Measurements from ENCODE around the gene BRWD1. TPM values are rescaled to one million over a fixed set of nuclear protein-coding genes. Genes with fewer than 3 reads are reported as not detected.

The BRWD1 gene
- total RNA-seq, 3 donors from 2014 or later, result 65.4 to 128 (median 105) TPM

- intact Hi-C loops (cut with DNase I; ENCODE audit: low total_unique reads), result no loop called here
- Histone ChIP-seq H3K27ac (no peak overlapping the region), H3K4me3 (no peak overlapping the region), H3K4me1 (no peaks in the 10 kb centered on the region), H3K27me3 (no peaks in the 10 kb centered on the region), H3K9me3 (no peaks in the 10 kb centered on the region), H3K36me3 (no peaks in the 10 kb centered on the region)
- TF ChIP-seq CTCF (IDR thresholded peaks at IDR 0.05) (no peak), POLR2A (IDR thresholded peaks at IDR 0.05) (no peak), POLR2AphosphoS5 (IDR thresholded peaks at IDR 0.05) (no peak)
- DNase-seq (ENCODE audit: low spot score in 2 of 2), result no peak
These were observed 164.5 kb downstream of the BRWD1 start for GRCh38 chr21:39148975-39149374.

- Histone ChIP-seq H3K4me1 (no peaks in the 10 kb centered on the region), H3K4me3 (no peak overlapping the region), H3K9me3 (no peaks in the 10 kb centered on the region), H3K27ac (no peak overlapping the region), H3K27me3 (no peaks in the 10 kb centered on the region), H3K36me3 (no peaks in the 10 kb centered on the region)
- no peak for DNase-seq (ENCODE audit: low spot score in 2 of 2)
- TF ChIP-seq CTCF (IDR thresholded peaks at IDR 0.05) (no peak), POLR2AphosphoS5 (IDR thresholded peaks at IDR 0.05) (no peak), POLR2A (IDR thresholded peaks at IDR 0.05) (no peak)
- intact Hi-C loops (cut with DNase I; ENCODE audit: low total_unique reads), result no loop called here
These were observed 169.2 kb downstream of the BRWD1 start for GRCh38 chr21:39144191-39144590.

- H3K36me3 ChIP-seq, result no peaks in the 10 kb centered on the region
- no peak overlapping the region for H3K4me3 ChIP-seq
- no peaks in the 10 kb centered on the region for H3K4me1 ChIP-seq
- H3K27ac ChIP-seq, result no peak overlapping the region
- H3K27me3 ChIP-seq, result no peaks in the 10 kb centered on the region
- no peak for DNase-seq (ENCODE audit: low spot score in 2 of 2)
- TF ChIP-seq POLR2A (IDR thresholded peaks at IDR 0.05) (no peak), CTCF (IDR thresholded peaks at IDR 0.05) (no peak), POLR2AphosphoS5 (IDR thresholded peaks at IDR 0.05) (no peak)
- H3K9me3 ChIP-seq, result no peaks in the 10 kb centered on the region
- intact Hi-C loops (cut with DNase I; ENCODE audit: low total_unique reads), result no loop called here
These were observed 170.5 kb downstream of the BRWD1 start for GRCh38 chr21:39142972-39143371.

GRCh38 chr21:39141502-39141901 lies 171.9 kb downstream of the BRWD1 start:
- Histone ChIP-seq H3K36me3 (no peaks in the 10 kb centered on the region), H3K27ac (no peak overlapping the region), H3K27me3 (no peaks in the 10 kb centered on the region), H3K9me3 (no peaks in the 10 kb centered on the region), H3K4me3 (no peak overlapping the region), H3K4me1 (no peaks in the 10 kb centered on the region)
- TF ChIP-seq POLR2AphosphoS5 (IDR thresholded peaks at IDR 0.05) (no peak), CTCF (IDR thresholded peaks at IDR 0.05) (no peak), POLR2A (IDR thresholded peaks at IDR 0.05) (no peak)
- DNase-seq (ENCODE audit: low spot score in 2 of 2), result no peak
- intact Hi-C loops (cut with DNase I; ENCODE audit: low total_unique reads), result no loop called here

- Histone ChIP-seq H3K4me3 (no peak overlapping the region), H3K27me3 (no peaks in the 10 kb centered on the region), H3K4me1 (no peaks in the 10 kb centered on the region), H3K9me3 (no peaks in the 10 kb centered on the region), H3K27ac (peak overlapping the region; percentile 20 to 56), H3K36me3 (no peaks in the 10 kb centered on the region)
- no peak for DNase-seq (ENCODE audit: low spot score in 2 of 2)
- TF ChIP-seq POLR2A (IDR thresholded peaks at IDR 0.05) (no peak), CTCF (IDR thresholded peaks at IDR 0.05) (no peak), POLR2AphosphoS5 (IDR thresholded peaks at IDR 0.05) (no peak)
- intact Hi-C loops (cut with DNase I; ENCODE audit: low total_unique reads), result no loop called here
These were observed 175.9 kb downstream of the BRWD1 start for GRCh38 chr21:39137248-39138178.
